UCSD-AML1 (cell line): Measurements from ENCODE around the gene GSE1.

Experiments used
- DNase-seq: peaks from one replicate; lab custom pipeline; 2025; ENCODE audit not compliant: unreplicated experiment; lab: John Stamatoyannopoulos, UW

GSE1 gene

DNA sequence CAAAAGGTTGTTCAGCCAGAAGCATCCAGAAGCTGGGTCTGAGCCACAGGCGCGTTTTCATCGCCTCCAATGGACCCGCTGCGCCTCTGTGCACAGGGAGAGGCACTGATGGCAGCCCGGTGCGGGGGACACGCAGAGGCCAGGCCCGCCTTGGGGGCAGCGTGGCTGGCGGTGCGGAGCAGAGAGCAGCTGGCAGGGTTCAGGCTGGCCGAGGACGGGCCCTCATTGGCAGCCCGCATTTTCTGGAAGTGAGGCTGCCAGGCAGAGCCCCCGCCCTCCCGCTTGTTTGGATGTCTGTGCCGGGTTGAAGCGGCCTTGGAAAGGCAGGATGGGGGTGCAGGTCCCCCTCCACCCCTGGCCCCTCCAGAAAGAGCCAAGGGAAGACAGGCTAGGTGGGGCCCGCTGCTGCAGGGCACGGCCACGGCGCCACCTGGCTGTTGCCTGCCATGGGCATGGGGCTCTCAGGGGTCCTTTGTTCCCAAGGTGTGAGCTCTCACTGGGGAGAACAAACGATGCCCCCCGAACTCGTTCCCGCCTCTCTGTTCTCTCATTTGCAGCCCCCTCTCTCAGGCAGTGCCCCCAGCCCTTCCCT lies 18.8 kb downstream of the GSE1 start:
- DNase-seq, result no peak

DNA sequence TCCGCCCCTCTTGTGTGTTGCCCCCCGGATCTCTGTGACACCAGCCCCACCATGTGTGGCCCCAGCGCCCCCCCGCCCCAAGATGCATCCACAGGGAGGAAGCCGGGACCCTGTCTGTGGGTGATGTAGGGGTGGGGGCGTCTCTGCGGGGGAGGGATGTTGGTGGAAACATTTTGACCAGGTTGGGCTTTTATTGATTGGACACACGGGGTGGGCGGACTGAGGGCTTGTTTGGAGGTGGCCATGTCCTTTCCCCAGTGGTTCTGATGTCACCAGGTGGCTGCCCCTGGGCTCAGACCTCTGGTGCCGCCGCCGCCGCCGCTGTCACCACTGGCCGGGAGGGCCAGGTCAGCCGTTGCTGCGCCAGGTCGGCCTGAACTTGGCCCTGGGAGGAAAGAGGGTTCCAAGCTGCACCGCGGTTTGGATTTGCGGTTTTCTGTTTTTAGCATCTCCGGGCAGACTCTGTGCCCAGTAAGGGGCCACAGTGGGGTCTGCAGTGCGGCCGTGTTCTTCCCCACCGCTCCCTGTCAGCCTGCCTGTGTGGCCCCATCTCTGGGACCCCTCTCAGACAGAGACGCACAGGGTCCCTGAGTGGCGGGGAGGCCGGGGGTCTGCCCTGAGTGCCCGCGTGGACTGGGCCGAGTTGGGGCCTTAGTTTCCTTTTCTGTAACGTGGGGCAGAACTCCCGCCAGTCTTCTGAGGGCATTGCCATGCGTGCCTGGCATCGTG lies 19.8 kb downstream of the GSE1 start:
- no peak for DNase-seq

DNA sequence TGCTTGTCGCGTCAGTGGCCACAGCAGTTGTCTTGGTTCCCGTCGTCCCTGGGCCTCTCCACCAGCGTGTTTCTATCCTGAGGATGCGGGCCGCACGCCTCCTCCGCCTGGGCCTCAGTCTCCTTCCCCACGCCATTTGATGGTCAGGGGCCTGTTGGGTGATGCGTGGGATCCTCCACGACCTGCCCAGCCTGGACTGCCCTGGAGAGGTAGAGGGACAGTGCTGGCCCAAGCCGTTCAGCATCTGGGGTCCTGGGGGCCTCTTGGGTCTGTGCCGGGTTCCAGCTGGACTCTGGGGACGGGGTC lies 20.3 kb downstream of the GSE1 start:
- no peak for DNase-seq

DNA sequence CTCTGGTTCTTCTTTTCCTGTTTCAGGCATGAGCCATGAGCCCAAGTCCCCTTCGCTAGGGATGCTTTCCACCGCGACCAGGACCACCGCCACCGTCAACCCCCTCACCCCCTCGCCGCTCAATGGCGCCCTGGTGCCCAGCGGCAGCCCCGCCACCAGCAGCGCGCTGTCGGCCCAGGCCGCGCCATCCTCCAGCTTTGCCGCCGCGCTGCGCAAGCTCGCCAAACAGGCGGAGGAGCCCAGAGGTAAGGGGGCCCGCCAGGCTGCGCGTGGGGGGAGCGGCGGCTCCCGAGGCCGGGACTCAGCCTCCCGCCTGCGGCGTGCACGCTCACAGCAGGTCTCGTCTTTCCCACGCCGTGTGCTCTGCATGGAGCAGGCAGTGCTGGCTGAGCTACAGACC lies 20.8 kb downstream of the GSE1 start:
- no peak for DNase-seq

DNA sequence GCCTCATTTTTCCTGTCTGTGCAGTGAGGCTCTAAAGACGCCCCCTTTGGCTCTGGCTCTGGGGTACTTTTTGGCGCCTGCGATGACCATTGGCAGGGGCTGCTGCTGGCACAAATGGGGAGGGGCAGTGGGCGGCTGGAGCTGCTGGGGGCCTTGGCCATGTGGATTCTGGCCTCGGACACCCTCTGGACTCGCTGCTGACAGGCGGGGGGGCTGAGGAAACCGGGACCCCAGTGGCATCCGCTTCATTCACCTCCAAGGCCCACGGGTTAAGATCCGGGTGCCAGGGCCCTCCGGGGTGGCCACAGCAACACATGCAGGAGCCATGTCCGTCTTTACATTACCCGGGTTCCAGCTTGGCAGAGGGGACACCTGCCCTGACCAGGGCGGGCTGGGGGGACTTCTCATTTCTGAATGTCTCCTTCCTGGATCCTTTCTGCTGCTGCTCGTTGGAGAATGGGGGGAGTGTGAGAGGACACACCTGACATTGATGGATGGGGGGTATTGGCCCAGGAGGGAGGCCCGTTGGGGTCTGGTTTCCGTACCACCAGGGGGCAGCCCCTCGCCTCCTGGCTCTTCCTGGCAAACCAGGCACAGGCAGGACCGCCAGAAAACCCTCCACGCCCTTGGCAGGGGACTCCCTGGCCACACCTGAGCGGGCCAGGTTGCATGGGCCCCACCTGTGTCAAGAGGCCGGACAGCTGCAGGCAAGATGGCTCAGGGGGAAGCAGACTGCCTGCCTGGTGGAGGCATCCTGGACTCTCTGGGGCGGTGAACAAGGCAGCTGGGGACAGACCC lies 21.8 kb downstream of the GSE1 start:
- DNase-seq, result no peak

DNA sequence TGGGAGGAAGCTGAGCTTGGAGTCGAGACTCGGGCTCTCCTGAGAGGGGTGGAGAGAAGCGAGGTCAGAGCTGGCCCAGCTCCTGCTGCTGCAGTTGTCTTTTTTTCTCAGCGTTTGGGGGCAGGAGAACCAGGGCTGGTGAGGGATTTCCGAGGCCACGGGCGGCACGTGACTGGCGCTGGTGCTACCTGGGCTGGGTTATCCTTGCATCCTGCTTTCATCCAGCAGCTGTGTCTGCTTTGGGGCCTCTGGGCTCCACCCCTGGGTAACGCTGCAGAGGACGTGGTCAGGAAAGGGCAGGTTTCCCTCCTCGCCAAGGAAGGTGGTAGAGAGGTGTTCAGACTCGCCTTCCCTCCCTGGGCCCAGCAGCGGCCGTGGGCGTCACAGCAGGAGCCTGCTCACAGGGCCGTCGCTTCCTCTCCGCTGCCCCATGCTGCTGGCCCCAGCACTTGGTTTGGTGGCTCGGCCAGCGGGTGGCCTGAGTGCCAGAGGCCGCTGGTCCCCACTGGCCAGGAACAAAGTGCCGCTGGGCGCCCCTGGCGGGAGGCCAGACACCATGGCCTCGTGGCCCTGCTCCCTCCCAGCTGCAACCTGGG lies 22.5 kb downstream of the GSE1 start:
- DNase-seq, result no peak

DNA sequence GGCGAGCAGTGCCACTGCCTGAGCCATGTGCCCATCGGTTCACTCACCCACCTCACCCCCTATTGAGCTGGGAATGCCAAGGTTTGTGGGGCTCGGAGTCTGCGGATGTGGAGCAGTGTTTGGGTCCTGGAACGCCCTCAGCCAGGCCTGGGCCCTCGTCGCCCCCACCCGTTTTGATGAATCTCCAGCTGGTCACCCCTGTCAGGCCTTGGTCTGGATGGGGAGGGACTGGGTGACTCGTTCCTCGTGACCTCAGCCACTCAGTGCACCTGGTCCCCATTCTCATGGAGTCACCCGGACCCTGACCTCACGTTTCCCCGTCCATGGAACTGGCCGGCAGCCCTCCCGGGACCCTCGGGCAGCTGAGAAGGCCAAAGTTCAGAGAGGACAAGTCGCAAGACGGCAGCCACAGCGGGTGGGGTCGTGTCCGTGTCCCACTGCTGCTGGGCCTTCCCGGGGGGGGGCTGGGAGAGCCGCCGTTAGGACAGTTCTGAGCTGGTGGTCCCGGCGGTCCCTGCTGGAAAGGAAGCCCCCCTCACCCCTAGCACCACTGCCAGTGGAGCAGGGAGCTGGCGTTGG lies 23.2 kb downstream of the GSE1 start:
- no peak for DNase-seq

DNA sequence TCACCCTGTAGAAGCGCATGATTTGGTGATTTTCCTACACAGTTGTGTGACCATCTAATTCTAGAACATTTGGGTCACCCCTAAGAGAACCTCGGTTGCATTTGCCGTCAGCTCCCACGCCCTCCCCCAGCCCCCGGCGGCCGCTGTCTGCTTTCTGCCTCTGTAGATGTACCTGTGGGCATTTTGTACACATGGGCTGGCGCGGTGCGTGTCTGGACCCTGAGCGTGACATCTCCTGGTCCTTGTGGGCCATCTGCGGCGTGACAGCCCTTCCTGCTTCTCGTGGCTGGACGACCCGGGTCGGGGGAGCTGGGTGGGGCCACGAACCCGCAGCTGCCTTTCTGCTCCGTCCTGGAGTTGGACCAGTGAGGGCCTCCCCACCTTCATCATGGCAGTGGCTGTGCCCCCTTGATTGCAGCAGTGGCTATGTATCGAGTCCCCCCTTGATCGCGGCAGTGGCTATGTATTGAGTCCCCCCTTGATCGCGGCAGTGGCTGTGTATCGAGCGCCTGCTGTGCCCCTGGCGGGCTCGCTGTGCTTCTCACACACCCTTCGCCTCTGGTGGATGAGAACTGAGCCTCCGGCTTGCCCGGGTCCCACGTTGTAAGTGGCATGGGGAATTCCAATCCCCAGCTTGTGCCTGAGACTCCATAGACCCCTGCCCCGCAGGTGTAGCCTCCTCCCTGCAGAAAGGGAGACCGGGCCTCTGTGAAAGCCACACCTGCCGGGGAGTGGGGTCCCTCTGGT lies 24.1 kb downstream of the GSE1 start:
- no peak for DNase-seq

DNA sequence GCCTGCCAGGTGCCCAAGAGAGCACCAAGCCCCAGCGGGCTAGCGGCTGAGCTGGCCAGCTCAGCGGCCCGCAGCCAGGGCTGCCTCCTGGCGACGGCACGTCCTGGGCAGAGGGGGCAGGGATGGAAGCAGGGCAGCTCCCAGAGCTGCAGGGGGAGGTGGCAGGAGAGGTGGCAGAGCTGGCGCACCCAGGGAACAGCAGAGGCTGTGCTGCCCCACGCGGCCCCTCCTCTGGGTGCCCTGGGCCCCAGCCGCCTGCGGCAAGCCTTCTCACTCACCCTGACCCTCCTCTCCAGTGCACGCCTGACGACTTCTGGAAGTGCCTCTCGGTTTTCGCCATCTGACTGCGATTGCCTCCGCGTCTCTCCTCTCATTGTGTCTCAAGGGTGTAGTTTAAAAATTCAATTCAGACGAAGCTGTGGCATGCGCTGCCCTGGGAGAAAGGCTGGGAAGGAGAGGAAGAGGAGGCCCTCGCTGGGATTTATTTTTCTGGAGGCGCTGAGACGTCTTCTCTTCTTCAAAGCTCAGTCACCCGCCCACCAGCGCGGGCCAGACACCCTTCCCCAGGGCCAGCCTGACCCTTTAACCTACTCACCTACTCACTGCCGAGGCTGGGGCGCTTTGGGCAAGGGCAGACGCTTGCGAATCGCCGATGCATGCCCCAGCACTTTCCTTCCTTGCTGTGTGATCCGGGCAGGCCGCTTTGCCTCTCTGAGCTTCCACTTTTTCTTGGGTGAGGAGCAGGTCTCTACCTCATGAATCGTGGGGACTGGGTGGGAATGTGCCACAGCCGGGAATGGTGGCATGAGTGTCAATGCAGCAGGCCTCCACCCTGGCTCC lies 24.9 kb downstream of the GSE1 start:
- DNase-seq, result no peak

DNA sequence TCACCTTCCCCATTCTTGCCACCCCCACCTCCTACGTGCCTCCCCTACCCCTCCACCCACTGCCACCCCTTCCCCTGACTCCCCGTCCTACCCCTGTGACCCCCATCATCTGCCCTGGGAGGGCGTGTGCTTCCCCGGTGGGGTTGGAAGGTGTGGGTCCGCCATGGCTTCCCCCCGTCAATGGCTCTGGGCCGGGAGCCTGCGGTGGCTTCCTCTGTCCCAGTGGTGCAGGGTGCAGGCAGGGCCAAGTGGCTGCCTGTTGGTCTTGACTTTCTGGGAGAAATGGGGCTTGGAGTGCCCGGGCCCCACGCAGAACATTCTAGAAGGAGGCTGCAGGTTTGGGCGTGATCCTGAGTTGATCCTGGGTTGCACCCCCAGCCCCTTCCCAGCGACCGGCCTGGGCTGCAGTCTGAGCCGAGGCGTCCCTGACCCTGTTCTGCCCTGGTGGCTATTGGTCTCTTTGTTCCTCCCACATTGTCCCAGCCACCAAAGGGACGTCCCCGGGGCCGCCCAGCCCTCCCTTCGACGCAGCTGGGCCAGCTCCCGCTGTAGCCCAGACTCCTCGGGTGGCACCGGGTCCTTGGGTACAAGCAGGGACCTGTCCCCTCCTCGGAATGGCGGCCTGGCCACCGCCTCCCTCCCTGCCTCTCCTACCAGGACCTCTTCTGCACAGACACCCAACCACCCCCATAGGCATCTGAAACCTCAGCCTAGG lies 25.7 kb downstream of the GSE1 start:
- no peak for DNase-seq

DNA sequence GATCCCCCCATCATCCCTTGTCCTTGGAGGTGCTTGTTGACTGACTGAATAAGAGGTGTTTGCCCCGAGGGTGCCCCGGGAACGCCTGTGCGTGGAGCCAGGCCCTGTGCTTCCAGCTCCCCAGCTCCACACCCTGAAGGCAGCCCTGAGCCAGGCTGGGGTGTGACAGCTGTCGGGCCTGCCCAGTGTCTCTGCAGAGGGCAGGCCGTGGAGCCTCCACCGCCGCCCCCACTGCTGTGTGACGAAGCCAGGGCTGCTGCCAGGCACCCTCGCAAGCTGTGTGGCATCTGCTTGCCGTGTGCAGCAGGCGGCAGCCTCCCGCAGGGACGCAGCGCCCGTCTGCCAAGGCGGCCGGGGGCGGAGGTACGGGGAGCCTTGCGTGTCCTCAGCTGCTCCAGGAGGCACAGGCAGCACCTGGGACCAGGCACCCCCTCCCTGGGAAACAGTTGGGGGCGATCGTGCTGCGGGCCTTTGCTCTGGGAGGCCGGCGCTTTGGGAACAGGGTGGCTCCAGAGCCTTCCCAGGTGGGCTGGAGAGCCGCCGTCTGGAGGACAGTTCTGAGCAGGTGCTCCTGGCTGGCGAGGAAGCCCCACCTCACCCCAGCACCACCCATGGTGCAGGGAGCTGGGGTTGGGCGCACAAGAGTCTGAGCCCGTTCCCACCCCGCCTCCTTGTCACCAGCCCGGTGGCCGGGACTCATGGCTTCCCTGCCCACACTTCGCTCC lies 26.6 kb downstream of the GSE1 start:
- no peak for DNase-seq

DNA sequence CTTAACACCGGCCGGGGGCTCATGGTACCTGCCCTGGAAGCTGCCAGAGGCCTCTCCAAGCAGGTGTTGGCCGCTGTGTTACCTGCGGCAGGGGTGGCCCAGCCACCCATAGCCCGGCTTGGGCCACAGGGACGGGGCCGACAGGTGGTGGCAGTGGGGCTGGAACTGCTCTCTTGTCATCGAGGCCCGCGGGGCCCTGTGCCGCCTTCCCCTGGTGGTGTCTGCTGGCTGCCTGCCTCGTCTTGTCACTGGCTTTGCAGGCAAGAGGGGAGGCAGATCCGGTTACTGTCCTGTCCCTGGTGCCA lies 27.1 kb downstream of the GSE1 start:
- DNase-seq, result no peak

DNA sequence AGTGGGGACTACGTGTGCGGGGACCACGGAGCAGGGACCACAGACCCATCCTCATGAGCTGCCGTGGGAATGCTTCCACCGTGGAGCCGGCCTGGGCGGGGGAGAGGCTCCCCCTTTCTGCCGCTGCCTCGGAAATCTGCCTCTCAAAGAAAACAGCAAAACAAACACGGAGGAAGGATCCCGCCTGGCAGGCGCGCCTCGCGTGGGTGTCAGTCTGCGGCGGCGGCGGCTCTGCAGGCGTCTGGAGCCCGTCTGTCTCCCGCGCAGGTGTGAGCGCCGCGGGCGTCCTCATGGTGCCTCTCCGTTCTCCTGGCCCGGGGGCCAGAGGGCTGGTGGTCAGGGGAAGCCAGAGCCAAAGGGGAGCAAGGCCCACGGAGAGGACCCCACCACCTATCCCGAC lies 27.5 kb downstream of the GSE1 start:
- no peak for DNase-seq

DNA sequence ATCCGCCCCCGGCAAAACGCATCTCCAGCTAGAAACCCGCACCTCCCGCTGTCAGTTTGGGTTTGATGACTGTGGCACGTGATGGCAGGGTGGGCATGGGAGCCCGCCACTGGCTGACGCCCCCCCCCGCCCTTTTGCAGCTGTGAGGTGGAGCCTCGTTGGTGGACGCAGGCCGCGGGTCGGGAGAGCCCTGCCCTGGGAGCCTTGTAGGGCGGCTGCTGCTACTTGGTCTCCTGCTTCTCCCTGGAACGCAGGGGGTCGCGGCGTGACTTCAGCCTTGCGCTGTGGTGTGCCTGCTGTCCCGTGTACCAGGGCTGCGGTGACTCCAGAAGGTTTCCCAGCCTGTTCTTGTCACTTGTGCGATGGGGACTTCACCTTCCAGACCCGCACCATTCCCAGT lies 28.2 kb downstream of the GSE1 start:
- no peak for DNase-seq

DNA sequence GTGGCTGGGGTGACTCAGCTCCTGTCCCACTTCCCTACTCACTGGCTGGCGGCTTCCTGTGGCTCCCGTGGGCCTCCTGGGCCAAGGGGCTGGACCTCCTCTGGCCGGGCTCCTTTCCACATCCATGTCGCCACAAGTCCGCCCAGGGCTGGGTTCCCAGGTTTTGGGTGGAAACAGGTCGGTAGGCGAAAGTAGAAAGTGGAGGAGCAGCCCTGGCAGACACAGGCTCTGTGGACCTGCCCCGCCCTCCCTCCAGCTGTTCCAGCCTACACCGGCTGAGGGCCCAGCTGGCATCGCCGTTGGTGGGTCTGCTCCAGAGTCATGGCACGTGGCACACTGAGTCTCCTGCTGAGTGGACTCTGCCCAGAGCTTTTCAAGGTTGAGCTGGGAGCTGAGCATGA lies 28.7 kb downstream of the GSE1 start:
- DNase-seq, result peak; percentile 22

DNA sequence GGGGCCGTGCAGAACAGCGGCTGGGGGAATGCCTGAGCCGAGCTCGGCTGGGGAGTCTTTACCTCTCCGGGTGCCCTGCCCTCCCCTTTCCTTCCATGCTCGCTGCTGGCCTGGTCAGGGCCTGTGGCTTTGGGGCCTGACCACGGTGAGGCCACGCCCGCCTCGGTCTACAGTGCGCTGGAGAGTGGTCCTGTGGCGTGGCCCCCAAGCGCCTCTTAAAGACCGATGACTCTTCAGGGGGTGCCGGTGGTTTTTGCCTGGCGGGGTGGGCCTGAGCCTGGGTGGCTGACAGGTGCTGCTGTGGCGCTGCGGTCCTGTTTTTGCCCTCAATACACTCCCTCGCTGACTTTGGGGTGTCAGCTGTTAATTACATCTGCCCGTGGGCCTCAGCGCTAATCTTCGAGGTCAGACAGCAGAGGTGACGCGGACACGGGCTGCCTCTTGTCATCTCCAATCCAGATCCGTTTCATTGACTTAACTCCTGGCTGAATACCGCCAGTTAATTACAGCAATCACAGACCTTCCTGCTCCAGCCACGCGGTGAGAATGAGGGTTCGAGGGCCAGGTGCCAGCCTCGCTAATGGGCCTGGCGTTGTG lies 29.7 kb downstream of the GSE1 start:
- DNase-seq, result no peak

DNA sequence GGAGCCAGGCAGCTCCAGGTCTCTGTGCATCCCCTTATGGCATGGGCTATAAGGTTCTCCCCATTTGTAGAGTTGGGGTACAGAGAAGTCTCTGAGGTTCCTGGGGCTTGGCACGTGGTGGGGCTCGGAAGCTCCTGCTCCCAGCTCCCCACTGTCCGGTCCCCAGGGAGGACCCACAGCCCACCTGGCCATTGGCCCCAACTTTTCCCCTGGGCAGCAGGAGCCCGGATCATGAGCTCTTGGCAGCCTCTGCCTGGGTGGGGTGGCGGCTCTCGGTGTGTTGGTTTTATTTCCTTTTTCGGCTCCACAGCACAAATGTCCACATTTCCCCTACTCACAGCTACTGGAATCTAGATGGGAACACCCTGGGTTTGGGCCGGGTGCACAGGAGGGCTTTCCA lies 30.5 kb downstream of the GSE1 start:
- no peak for DNase-seq

DNA sequence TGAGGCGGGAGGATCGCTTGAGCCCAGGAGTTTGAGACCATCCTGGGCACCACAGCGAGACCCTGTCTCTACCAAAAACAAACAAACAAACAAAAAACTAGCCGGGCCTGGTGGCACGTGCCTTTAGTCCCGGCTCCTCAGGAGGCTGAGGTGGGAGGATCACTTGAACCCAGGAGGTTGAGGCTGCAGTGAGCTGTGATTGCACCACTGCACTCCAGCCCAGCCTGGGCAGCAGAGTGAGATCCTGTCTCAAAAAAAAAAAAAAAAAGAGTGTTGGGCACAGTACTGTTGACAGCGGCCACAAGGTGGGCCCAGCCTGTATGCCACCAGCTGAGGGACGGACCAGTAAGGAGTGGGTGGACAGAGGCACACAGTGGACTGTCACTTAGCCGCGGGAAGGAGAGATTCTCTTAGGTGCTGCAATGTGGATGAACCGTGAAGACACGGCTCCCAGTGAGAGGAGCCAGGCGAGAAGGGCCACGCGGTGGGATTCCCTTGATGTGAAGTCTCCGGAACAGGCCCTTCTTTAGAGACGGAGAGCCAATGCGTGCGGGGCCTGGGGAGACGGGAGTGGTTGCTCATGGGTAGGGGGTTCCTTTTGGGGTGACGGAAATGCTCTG lies 31.1 kb downstream of the GSE1 start:
- DNase-seq, result no peak
